ENCODE measurements around the gene PARG.
"Not testable (repeated sequence)": the region's sequence is repeated elsewhere in the genome, so short reads cannot be mapped to it uniquely, and the experiment has no call there.

DNA sequence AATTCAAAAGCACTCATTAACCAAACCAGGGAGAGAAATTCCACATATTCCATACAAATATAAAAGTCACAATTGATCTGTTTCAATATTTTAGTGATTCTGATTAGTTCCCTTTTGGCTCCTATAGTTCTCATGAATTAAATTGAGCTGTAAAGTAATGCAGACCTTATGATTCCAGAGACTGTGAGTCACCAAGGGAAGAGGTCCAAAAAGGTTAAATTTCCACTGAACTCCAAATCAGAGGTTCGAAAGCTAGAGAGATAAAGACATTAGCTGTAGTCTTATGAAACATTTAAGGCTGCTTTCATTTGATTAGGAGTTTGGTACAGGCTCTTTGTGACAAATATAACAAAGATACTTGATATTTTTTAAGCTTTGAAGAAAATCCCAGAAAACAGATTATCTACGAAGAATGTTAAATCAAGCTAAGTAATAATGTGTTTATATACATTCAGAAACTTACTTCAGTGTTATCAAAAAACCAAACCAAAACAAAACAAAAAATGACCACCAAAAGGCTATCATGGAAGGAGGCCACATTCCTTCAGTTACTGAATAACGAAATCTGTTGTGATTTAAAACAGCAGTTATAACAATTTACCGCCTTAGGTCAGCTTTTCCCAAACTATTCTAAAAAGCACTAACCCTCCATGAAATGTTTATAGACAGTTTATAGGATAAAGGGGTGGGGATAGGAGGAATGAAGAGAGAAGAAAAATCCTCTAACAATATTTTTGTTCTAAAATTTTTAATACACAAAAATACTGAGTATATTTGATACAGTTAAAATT, 33.3 kb downstream of the PARG start:
- TF ChIP-seq, protein P1, sequence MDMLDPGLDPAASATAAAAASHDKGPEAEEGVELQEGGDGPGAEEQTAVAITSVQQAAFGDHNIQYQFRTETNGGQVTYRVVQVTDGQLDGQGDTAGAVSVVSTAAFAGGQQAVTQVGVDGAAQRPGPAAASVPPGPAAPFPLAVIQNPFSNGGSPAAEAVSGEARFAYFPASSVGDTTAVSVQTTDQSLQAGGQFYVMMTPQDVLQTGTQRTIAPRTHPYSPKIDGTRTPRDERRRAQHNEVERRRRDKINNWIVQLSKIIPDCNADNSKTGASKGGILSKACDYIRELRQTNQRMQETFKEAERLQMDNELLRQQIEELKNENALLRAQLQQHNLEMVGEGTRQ (IDR thresholded peaks at IDR 0.05; ENCODE audit: borderline replicate concordance, low read depth, low read length), result not testable (repeated sequence)
- TF ChIP-seq, protein P2, sequence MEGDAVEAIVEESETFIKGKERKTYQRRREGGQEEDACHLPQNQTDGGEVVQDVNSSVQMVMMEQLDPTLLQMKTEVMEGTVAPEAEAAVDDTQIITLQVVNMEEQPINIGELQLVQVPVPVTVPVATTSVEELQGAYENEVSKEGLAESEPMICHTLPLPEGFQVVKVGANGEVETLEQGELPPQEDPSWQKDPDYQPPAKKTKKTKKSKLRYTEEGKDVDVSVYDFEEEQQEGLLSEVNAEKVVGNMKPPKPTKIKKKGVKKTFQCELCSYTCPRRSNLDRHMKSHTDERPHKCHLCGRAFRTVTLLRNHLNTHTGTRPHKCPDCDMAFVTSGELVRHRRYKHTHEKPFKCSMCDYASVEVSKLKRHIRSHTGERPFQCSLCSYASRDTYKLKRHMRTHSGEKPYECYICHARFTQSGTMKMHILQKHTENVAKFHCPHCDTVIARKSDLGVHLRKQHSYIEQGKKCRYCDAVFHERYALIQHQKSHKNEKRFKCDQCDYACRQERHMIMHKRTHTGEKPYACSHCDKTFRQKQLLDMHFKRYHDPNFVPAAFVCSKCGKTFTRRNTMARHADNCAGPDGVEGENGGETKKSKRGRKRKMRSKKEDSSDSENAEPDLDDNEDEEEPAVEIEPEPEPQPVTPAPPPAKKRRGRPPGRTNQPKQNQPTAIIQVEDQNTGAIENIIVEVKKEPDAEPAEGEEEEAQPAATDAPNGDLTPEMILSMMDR (IDR thresholded peaks at IDR 0.05), result not testable (repeated sequence)
- not testable (repeated sequence) for TF ChIP-seq EP300 (IDR thresholded peaks at IDR 0.05; ENCODE audit: borderline replicate concordance in 1 of 2, low read depth in 1 of 2, low read length in 1 of 2); GABPA (IDR thresholded peaks at IDR 0.05; ENCODE audit: low read depth); RFX5 (IDR thresholded peaks at IDR 0.05; ENCODE audit: low read length); TCF12 (IDR thresholded peaks at IDR 0.05); TAF1 (IDR thresholded peaks at IDR 0.05; ENCODE audit: borderline replicate concordance, low read depth, low read length); TEAD4 (IDR thresholded peaks at IDR 0.05; ENCODE audit: borderline replicate concordance, insufficient read depth); MXI1 (IDR thresholded peaks at IDR 0.05; ENCODE audit: low read depth, low read length); POLR2AphosphoS5 (IDR thresholded peaks at IDR 0.05; ENCODE audit: low read depth, low read length)
- TF ChIP-seq NFIC (IDR thresholded peaks at IDR 0.05; ENCODE audit: borderline replicate concordance), result peak; percentile 6; the same call in 1 of the 2 replicates
- TF ChIP-seq, protein P3, sequence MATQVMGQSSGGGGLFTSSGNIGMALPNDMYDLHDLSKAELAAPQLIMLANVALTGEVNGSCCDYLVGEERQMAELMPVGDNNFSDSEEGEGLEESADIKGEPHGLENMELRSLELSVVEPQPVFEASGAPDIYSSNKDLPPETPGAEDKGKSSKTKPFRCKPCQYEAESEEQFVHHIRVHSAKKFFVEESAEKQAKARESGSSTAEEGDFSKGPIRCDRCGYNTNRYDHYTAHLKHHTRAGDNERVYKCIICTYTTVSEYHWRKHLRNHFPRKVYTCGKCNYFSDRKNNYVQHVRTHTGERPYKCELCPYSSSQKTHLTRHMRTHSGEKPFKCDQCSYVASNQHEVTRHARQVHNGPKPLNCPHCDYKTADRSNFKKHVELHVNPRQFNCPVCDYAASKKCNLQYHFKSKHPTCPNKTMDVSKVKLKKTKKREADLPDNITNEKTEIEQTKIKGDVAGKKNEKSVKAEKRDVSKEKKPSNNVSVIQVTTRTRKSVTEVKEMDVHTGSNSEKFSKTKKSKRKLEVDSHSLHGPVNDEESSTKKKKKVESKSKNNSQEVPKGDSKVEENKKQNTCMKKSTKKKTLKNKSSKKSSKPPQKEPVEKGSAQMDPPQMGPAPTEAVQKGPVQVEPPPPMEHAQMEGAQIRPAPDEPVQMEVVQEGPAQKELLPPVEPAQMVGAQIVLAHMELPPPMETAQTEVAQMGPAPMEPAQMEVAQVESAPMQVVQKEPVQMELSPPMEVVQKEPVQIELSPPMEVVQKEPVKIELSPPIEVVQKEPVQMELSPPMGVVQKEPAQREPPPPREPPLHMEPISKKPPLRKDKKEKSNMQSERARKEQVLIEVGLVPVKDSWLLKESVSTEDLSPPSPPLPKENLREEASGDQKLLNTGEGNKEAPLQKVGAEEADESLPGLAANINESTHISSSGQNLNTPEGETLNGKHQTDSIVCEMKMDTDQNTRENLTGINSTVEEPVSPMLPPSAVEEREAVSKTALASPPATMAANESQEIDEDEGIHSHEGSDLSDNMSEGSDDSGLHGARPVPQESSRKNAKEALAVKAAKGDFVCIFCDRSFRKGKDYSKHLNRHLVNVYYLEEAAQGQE (IDR thresholded peaks at IDR 0.05; ENCODE audit: low read depth, low read length), result not testable (repeated sequence)
- TF ChIP-seq, protein P4, sequence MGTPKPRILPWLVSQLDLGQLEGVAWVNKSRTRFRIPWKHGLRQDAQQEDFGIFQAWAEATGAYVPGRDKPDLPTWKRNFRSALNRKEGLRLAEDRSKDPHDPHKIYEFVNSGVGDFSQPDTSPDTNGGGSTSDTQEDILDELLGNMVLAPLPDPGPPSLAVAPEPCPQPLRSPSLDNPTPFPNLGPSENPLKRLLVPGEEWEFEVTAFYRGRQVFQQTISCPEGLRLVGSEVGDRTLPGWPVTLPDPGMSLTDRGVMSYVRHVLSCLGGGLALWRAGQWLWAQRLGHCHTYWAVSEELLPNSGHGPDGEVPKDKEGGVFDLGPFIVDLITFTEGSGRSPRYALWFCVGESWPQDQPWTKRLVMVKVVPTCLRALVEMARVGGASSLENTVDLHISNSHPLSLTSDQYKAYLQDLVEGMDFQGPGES (IDR thresholded peaks at IDR 0.05; ENCODE audit: low read depth, low read length), result not testable (repeated sequence)

Measured in SK-N-SH (cell line).